NT2/D1 (cell line): ENCODE data around the gene SUGP1.

ENCODE experiments used
- SUZ12 ChIP-seq: IDR thresholded peaks from 2 replicates; pipeline ENCODE4 v1.6.1; 2011; ENCODE audit not compliant: insufficient read length, insufficient read depth; ENCODE audit errors: extremely low read depth
- YY1 ChIP-seq: IDR thresholded peaks from 2 replicates; pipeline ENCODE4 v1.6.1; 2011; ENCODE audit not compliant: insufficient read length, insufficient read depth
- ZNF274 ChIP-seq: IDR thresholded peaks from 2 replicates; pipeline ENCODE4 v1.6.1; 2011; ENCODE audit warnings: mild to moderate bottlenecking, low read depth, low read length

- TF ChIP-seq SUZ12 (no peak), ZNF274 (no peak), YY1 (no peak)
These were observed 39.7 kb downstream of the SUGP1 start for GRCh38 chr19:19280561-19280960.
